ENCODE results near the gene LRRC32. TPM values are rescaled to one million over a fixed set of nuclear protein-coding genes. Genes with fewer than 3 reads are reported as not detected.

LRRC32 gene
- total and polyA plus RNA-seq, 9 of the 15 experiments (the other 6 are each of a cell fraction or from before 2014, with no cell fraction given): 0.10 to 0.50 (median 0.19) TPM; not detected in 5

- no peak for TF ChIP-seq ZNF436 (CRISPR knock-in tag; IDR thresholded peaks at IDR 0.05)
- no peak for TF ChIP-seq BRD9 (IDR thresholded peaks at IDR 0.05; ENCODE audit: low read depth, partially characterized antibody)
- TF ChIP-seq RBM39 (optimal IDR thresholded peaks at IDR 0.05; ENCODE audit: low read depth, low read length): no peak
- no peak for TF ChIP-seq ZMIZ1 (IDR thresholded peaks at IDR 0.05; ENCODE audit: low read depth in 2 of 2, low read length in 2 of 2)
- TF ChIP-seq ZNF143 (CRISPR knock-in tag; IDR thresholded peaks at IDR 0.05): no peak
- no peak for TF ChIP-seq ZNF165 (CRISPR knock-in tag; IDR thresholded peaks at IDR 0.05; ENCODE audit: borderline replicate concordance)
- no peak for TF ChIP-seq SRSF1 (IDR thresholded peaks at IDR 0.05; ENCODE audit: low read depth, low read length)
- TF ChIP-seq TOE1 (IDR thresholded peaks at IDR 0.05; ENCODE audit: borderline replicate concordance): peak; percentile 77
- no peak for TF ChIP-seq TOE1 (CRISPR knock-in tag; IDR thresholded peaks at IDR 0.05; ENCODE audit: borderline replicate concordance, low read depth)
- peak; percentile 80; the same call in 1 of the 2 replicates for TF ChIP-seq KLF13 (tag; IDR thresholded peaks at IDR 0.05; ENCODE audit: borderline replicate concordance, low read depth)
- TF ChIP-seq PURB (CRISPR knock-in tag; IDR thresholded peaks at IDR 0.05; ENCODE audit: low read depth): no peak
- TF ChIP-seq HDAC1 (IDR thresholded peaks at IDR 0.05): 0 out of 4 replicates have a peak, but pooled peaks of 1 of the 2 experiments have one; percentile 41
- no peak for TF ChIP-seq CEBPG (CRISPR knock-in tag; IDR thresholded peaks at IDR 0.05)
- TF ChIP-seq CEBPG (tag; conservative IDR thresholded peaks at IDR 0.05 in 1 of 2, IDR thresholded peaks at IDR 0.05 in 1 of 2): no peak
- no peak for TF ChIP-seq ZBTB8A (IDR thresholded peaks at IDR 0.05; ENCODE audit: partially characterized antibody)
- TF ChIP-seq ZNF23 (CRISPR knock-in tag; IDR thresholded peaks at IDR 0.05): no peak
- TF ChIP-seq ZNF133 (CRISPR knock-in tag; IDR thresholded peaks at IDR 0.05): no peak
- TF ChIP-seq PHF21A (IDR thresholded peaks at IDR 0.05; ENCODE audit: borderline replicate concordance, low read depth): peak; percentile 75; the same call in 1 of the 2 replicates
- TF ChIP-seq ZBTB5 (IDR thresholded peaks at IDR 0.05): no peak
- TF ChIP-seq PREB (CRISPR knock-in tag; IDR thresholded peaks at IDR 0.05): no peak
- no peak for TF ChIP-seq HMG20A (CRISPR knock-in tag; conservative IDR thresholded peaks at IDR 0.05)
- TF ChIP-seq MEIS2 (IDR thresholded peaks at IDR 0.05; ENCODE audit: partially characterized antibody): no peak
Measured at GRCh38 chr11:76670485-76671236, at the start of gene LRRC32 (continued).
